ENCODE results near the gene PLPP1.

PLPP1 gene

GRCh38 chr5:55441107-55441771 lies 93.5 kb downstream of the PLPP1 start:
- Histone ChIP-seq H3K27me3 (ENCODE audit: control insufficient read depth, insufficient read depth, low read length) (no peaks in the 10 kb centered on the region), H3K9me3 (ENCODE audit: control insufficient read depth, low read depth, low read length) (no peaks in the 10 kb centered on the region), H3K9ac (ENCODE audit: low read length) (no peak overlapping the region), H3K36me3 (ENCODE audit: control insufficient read depth, low read depth, low read length) (no peaks in the 10 kb centered on the region), H3K4me1 (ENCODE audit: control insufficient read depth, low read depth, low read length) (peaks cover 39% of the 10 kb centered on the region), H3K4me3 (ENCODE audit: low read length) (no peak overlapping the region), H3K27ac (ENCODE audit: low read length) (no peak overlapping the region)

GRCh38 chr5:55440188-55440646 lies 94.5 kb downstream of the PLPP1 start:
- Histone ChIP-seq H3K4me1 (ENCODE audit: control insufficient read depth, low read depth, low read length) (peaks cover 39% of the 10 kb centered on the region), H3K9me3 (ENCODE audit: control insufficient read depth, low read depth, low read length) (no peaks in the 10 kb centered on the region), H3K4me3 (ENCODE audit: low read length) (no peak overlapping the region), H3K36me3 (ENCODE audit: control insufficient read depth, low read depth, low read length) (no peaks in the 10 kb centered on the region), H3K27me3 (ENCODE audit: control insufficient read depth, insufficient read depth, low read length) (no peaks in the 10 kb centered on the region), H3K9ac (ENCODE audit: low read length) (no peak overlapping the region), H3K27ac (ENCODE audit: low read length) (no peak overlapping the region)

DNA sequence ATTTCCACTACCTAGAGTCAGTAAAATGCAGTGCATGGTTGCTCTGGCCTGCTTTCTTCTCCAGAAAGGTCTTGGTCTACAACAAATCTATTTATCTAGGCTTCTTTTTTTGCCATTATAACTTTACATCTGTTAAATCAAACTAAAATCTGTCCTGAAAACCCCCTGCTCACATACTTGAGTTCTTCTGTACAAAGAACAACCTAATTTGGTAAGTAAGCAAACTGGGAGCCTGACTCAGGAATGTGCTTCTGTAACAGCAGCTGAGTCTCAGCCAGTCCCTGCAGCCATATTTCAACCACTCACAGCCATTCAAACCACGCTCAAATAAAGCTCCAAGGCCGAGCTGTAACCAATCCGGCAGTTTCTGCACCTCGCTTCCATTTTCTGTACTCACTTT lies 95.8 kb downstream of the PLPP1 start:
- H3K36me3 ChIP-seq (ENCODE audit: control insufficient read depth, low read depth, low read length), result peaks cover 2% of the 10 kb centered on the region
- no peaks in the 10 kb centered on the region for H3K9me3 ChIP-seq (ENCODE audit: control insufficient read depth, low read depth, low read length)
- H3K9ac ChIP-seq (ENCODE audit: low read length), result peak overlapping the region; percentile 32
- no peak overlapping the region for H3K4me3 ChIP-seq (ENCODE audit: low read length)
- peaks cover 39% of the 10 kb centered on the region for H3K4me1 ChIP-seq (ENCODE audit: control insufficient read depth, low read depth, low read length)
- no peaks in the 10 kb centered on the region for H3K27me3 ChIP-seq (ENCODE audit: control insufficient read depth, insufficient read depth, low read length)
- H3K27ac ChIP-seq (ENCODE audit: low read length), result peak overlapping the region; percentile 41

DNA sequence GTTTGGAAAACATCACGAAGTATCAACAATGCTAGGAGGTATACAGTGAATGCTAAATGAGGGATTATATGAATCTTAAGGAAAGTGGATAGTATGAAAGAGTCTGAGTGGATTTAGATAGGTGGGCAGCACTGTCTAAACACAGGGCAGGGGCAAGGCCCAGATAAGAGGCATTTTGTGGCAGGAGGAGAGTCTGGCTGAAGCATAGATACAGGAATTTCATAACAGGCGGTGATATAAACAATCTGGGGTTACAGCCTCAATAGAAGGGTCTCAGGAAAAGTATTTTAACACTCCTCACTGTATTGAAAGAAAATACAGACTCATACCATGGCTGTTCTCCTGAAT lies 96.9 kb downstream of the PLPP1 start:
- H3K36me3 ChIP-seq (ENCODE audit: control insufficient read depth, low read depth, low read length), result peaks cover 2% of the 10 kb centered on the region
- peak overlapping the region; percentile 8 for H3K27ac ChIP-seq (ENCODE audit: low read length)
- H3K27me3 ChIP-seq (ENCODE audit: control insufficient read depth, insufficient read depth, low read length), result no peaks in the 10 kb centered on the region
- peak overlapping the region; percentile 14 for H3K9ac ChIP-seq (ENCODE audit: low read length)
- H3K4me3 ChIP-seq (ENCODE audit: low read length), result no peak overlapping the region
- H3K9me3 ChIP-seq (ENCODE audit: control insufficient read depth, low read depth, low read length), result no peaks in the 10 kb centered on the region
- H3K4me1 ChIP-seq (ENCODE audit: control insufficient read depth, low read depth, low read length), result peaks cover 39% of the 10 kb centered on the region

DNA sequence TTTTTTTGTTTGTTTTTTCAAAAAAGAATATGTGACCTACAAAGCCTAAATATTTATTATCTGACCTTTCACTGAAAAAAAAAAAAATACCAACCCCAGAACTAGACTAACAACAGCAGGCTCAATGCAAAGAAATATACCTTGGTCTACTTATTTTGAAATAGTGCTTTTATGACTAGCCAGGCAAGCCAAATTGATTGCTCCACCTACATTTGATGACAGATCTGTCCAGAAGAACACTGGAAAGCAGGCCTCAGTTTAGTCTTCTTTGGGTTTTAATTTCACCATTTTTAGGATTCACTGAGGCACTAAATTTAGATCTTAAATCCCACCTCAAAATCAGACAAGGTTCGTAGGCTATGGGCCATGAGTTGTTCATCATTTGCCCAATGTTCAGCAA lies 97.3 kb downstream of the PLPP1 start:
- Histone ChIP-seq H3K9me3 (ENCODE audit: control insufficient read depth, low read depth, low read length) (no peaks in the 10 kb centered on the region), H3K27ac (ENCODE audit: low read length) (no peak overlapping the region), H3K27me3 (ENCODE audit: control insufficient read depth, insufficient read depth, low read length) (no peaks in the 10 kb centered on the region), H3K36me3 (ENCODE audit: control insufficient read depth, low read depth, low read length) (peaks cover 2% of the 10 kb centered on the region), H3K4me3 (ENCODE audit: low read length) (no peak overlapping the region), H3K4me1 (ENCODE audit: control insufficient read depth, low read depth, low read length) (peaks cover 39% of the 10 kb centered on the region), H3K9ac (ENCODE audit: low read length) (no peak overlapping the region)

- Histone ChIP-seq H3K27me3 (ENCODE audit: control insufficient read depth, insufficient read depth, low read length) (no peaks in the 10 kb centered on the region), H3K27ac (ENCODE audit: low read length) (no peak overlapping the region), H3K36me3 (ENCODE audit: control insufficient read depth, low read depth, low read length) (peaks cover 17% of the 10 kb centered on the region), H3K4me1 (ENCODE audit: control insufficient read depth, low read depth, low read length) (no peaks in the 10 kb centered on the region), H3K4me3 (ENCODE audit: low read length) (no peak overlapping the region), H3K9me3 (ENCODE audit: control insufficient read depth, low read depth, low read length) (peaks cover 5% of the 10 kb centered on the region), H3K9ac (ENCODE audit: low read length) (no peak overlapping the region)
Observed at GRCh38 chr5:55432549-55432948, 102.2 kb downstream of the PLPP1 start.

GRCh38 chr5:55429613-55430253 lies 105.0 kb downstream of the PLPP1 start:
- no peak overlapping the region for H3K27ac ChIP-seq (ENCODE audit: low read length)
- no peaks in the 10 kb centered on the region for H3K4me1 ChIP-seq (ENCODE audit: control insufficient read depth, low read depth, low read length)
- H3K9ac ChIP-seq (ENCODE audit: low read length), result no peak overlapping the region
- peaks cover 34% of the 10 kb centered on the region for H3K36me3 ChIP-seq (ENCODE audit: control insufficient read depth, low read depth, low read length)
- no peaks in the 10 kb centered on the region for H3K27me3 ChIP-seq (ENCODE audit: control insufficient read depth, insufficient read depth, low read length)
- H3K4me3 ChIP-seq (ENCODE audit: low read length), result no peak overlapping the region
- peaks cover 5% of the 10 kb centered on the region for H3K9me3 ChIP-seq (ENCODE audit: control insufficient read depth, low read depth, low read length)

GRCh38 chr5:55429221-55429612 lies 105.5 kb downstream of the PLPP1 start:
- H3K9me3 ChIP-seq (ENCODE audit: control insufficient read depth, low read depth, low read length), result peaks cover 5% of the 10 kb centered on the region
- no peak overlapping the region for H3K9ac ChIP-seq (ENCODE audit: low read length)
- H3K36me3 ChIP-seq (ENCODE audit: control insufficient read depth, low read depth, low read length), result peaks cover 38% of the 10 kb centered on the region
- no peaks in the 10 kb centered on the region for H3K27me3 ChIP-seq (ENCODE audit: control insufficient read depth, insufficient read depth, low read length)
- no peak overlapping the region for H3K27ac ChIP-seq (ENCODE audit: low read length)
- no peak overlapping the region for H3K4me3 ChIP-seq (ENCODE audit: low read length)
- H3K4me1 ChIP-seq (ENCODE audit: control insufficient read depth, low read depth, low read length), result no peaks in the 10 kb centered on the region

DNA sequence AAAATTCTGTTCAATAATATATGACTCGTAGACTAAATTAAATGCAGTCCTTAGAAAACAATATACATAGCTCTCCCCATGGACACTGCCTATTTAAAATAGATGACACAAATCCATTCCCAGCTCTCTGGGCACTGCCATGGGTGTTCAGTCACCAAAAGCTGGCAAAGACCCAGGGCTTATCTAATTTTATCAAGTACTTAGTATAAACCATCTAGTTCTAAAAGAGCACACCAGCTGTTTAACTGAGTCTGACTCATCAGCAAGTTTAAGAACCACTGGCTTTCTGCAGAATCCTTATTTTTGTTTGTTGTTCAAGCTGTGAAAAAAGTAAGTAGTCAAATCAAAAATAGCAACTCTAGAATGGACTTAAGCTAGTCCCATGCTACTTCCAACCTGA lies 107.6 kb downstream of the PLPP1 start:
- H3K9me3 ChIP-seq (ENCODE audit: control insufficient read depth, low read depth, low read length), result peaks cover 5% of the 10 kb centered on the region
- H3K9ac ChIP-seq (ENCODE audit: low read length), result no peak overlapping the region
- H3K4me1 ChIP-seq (ENCODE audit: control insufficient read depth, low read depth, low read length), result no peaks in the 10 kb centered on the region
- no peak overlapping the region for H3K27ac ChIP-seq (ENCODE audit: low read length)
- H3K4me3 ChIP-seq (ENCODE audit: low read length), result no peak overlapping the region
- peaks cover 54% of the 10 kb centered on the region for H3K36me3 ChIP-seq (ENCODE audit: control insufficient read depth, low read depth, low read length)
- no peaks in the 10 kb centered on the region for H3K27me3 ChIP-seq (ENCODE audit: control insufficient read depth, insufficient read depth, low read length)

- Histone ChIP-seq H3K27ac (ENCODE audit: low read length) (no peak overlapping the region), H3K9me3 (ENCODE audit: control insufficient read depth, low read depth, low read length) (peaks cover 5% of the 10 kb centered on the region), H3K36me3 (ENCODE audit: control insufficient read depth, low read depth, low read length) (peaks cover 56% of the 10 kb centered on the region), H3K4me1 (ENCODE audit: control insufficient read depth, low read depth, low read length) (no peaks in the 10 kb centered on the region), H3K4me3 (ENCODE audit: low read length) (no peak overlapping the region), H3K9ac (ENCODE audit: low read length) (no peak overlapping the region), H3K27me3 (ENCODE audit: control insufficient read depth, insufficient read depth, low read length) (no peaks in the 10 kb centered on the region)
Observed at GRCh38 chr5:55426455-55426854, 108.3 kb downstream of the PLPP1 start.

GRCh38 chr5:55421074-55421529 lies 113.7 kb downstream of the PLPP1 start:
- H3K9ac ChIP-seq (ENCODE audit: low read length), result no peak overlapping the region
- H3K36me3 ChIP-seq (ENCODE audit: control insufficient read depth, low read depth, low read length), result peaks cover 54% of the 10 kb centered on the region
- H3K4me1 ChIP-seq (ENCODE audit: control insufficient read depth, low read depth, low read length), result peaks cover 12% of the 10 kb centered on the region
- H3K27ac ChIP-seq (ENCODE audit: low read length), result no peak overlapping the region
- no peak overlapping the region for H3K4me3 ChIP-seq (ENCODE audit: low read length)
- H3K27me3 ChIP-seq (ENCODE audit: control insufficient read depth, insufficient read depth, low read length), result no peaks in the 10 kb centered on the region
- no peaks in the 10 kb centered on the region for H3K9me3 ChIP-seq (ENCODE audit: control insufficient read depth, low read depth, low read length)

Data from iPS-18a (cell line).